Endothelial cell of umbilical vein (primary cell): ENCODE data around the gene TRIM2. TPM values are rescaled to one million over a fixed set of nuclear protein-coding genes. Genes with fewer than 3 reads are reported as not detected.

Experiments used
- BruUV-seq: library from RNA; stranded (reverse); fragments of 400-500 nt; replicated peaks from 2 replicates; lab custom pipeline; 2021; lab: Mats Ljungman, UMichigan
- CTCF ChIA-PET: fragments of 300-600, 350-600 bp; sonication (Branson Sonifier 250); formaldehyde crosslinking; loops from one replicate; lab custom pipeline; 2021; ENCODE audit warnings: antibody characterized with exemption, inconsistent platforms; lab: Charles Lee
- POLR2A ChIA-PET: fragments of 300-600, 350-600 bp; sonication (Branson Sonifier 250); formaldehyde crosslinking; loops from one replicate; lab custom pipeline; 2021; ENCODE audit warnings: antibody characterized with exemption, inconsistent platforms; lab: Charles Lee
- DNase-seq: peaks from one replicate; pipeline ENCODE4 v3.0.0-alpha.2; 2011; ENCODE audit warnings: low read depth, low spot score
- FAIRE-seq: peaks from 2 replicates; lab custom pipeline; 2011; peaks lifted over from hg19 to GRCh38; lab: Jason Lieb, UNC
- H2AFZ ChIP-seq: 2 replicates; pipeline ENCODE4 v1.6.0; 2012; ENCODE audit warnings: low read depth, low read length, control low read depth, inconsistent platforms
- H3K27ac ChIP-seq: 2 replicates; pipeline ENCODE4 v1.5.1; 2011; ENCODE audit warnings: low read depth, mild to moderate bottlenecking, control low read depth, low read length, moderate library complexity; ENCODE audit not compliant: insufficient read depth
- H3K27me3 ChIP-seq, 2 experiments: 2 replicates each; pipeline versions ENCODE4 v1.6.0 to v1.6.1; 2011; ENCODE audit warnings: low read length in 2 of 2, mixed read lengths in 1 of 2; ENCODE audit not compliant: control insufficient read depth in 2 of 2, insufficient read depth in 2 of 2
- H3K36me3 ChIP-seq, 2 experiments: 2 replicates in 1 of 2; 3 replicates in 1 of 2; pipeline ENCODE4 v1.5.1; 2011; ENCODE audit warnings: low read length in 2 of 2, mild to moderate bottlenecking in 1 of 2, moderate library complexity in 1 of 2; ENCODE audit not compliant: control insufficient read depth in 2 of 2, insufficient read depth in 2 of 2; ENCODE audit errors: extremely low read depth in 1 of 2
- H3K4me1 ChIP-seq: 3 replicates; pipeline ENCODE4 v1.5.1; 2011; ENCODE audit warnings: mild to moderate bottlenecking, low read length; ENCODE audit not compliant: control insufficient read depth, insufficient read depth; ENCODE audit errors: extremely low read depth
- H3K4me2 ChIP-seq: 2 replicates; pipeline ENCODE4 v1.6.1; 2011; ENCODE audit warnings: low read length, control low read depth, mixed read lengths; ENCODE audit not compliant: insufficient read depth
- H3K4me3 ChIP-seq, 3 experiments: fragments of 200-600 bp in 1 of 3; sonication (generic), shearing (Covaris generic) in 1 of 3; replicated peaks in 1 of 3; 2 replicates each; pipeline ENCODE4 v1.5.1; 2011 to 2016; ENCODE audit warnings: control low read depth in 3 of 3, low read length in 3 of 3, mild to moderate bottlenecking in 2 of 3, inconsistent platforms in 1 of 3, low read depth in 1 of 3, moderate library complexity in 1 of 3; ENCODE audit not compliant: insufficient read depth in 1 of 3
- H3K79me2 ChIP-seq: 2 replicates; pipeline ENCODE4 v1.6.0; 2012; ENCODE audit warnings: low read length, inconsistent platforms; ENCODE audit not compliant: control insufficient read depth, insufficient read depth
- H3K9ac ChIP-seq: replicated peaks from 2 replicates; pipeline ENCODE3; 2011; ENCODE audit warnings: low read length, control low read depth; ENCODE audit not compliant: insufficient read depth; ENCODE audit errors: extremely low read depth
- H3K9me1 ChIP-seq: replicated peaks from 3 replicates; pipeline ENCODE4 v1.6.0; 2011; ENCODE audit warnings: mild to moderate bottlenecking, low read length; ENCODE audit not compliant: control insufficient read depth, insufficient read depth; ENCODE audit errors: extremely low read depth
- H3K9me3 ChIP-seq: replicated peaks from 2 replicates; pipeline ENCODE4 v1.5.1; 2012; ENCODE audit warnings: low read length, inconsistent platforms; ENCODE audit not compliant: control insufficient read depth, insufficient read depth
- H4K20me1 ChIP-seq: replicated peaks from 2 replicates; pipeline ENCODE3; 2011; ENCODE audit warnings: mild to moderate bottlenecking, low read length; ENCODE audit not compliant: control insufficient read depth, insufficient read depth; ENCODE audit errors: extremely low read depth
- CTCF ChIP-seq, 2 donors: IDR thresholded peaks; 1 replicate in 1 of 2; 2 replicates in 1 of 2; pipeline ENCODE4 v1.5.1; 2011; ENCODE audit warnings: low read length in 2 of 2, mild to moderate bottlenecking in 2 of 2, moderate library complexity in 2 of 2, control low read depth in 1 of 2, inconsistent platforms in 1 of 2, low read depth in 1 of 2; ENCODE audit not compliant: insufficient read depth in 1 of 2; ENCODE audit errors: extremely low read depth in 1 of 2
- EZH2 ChIP-seq: IDR thresholded peaks from 2 replicates; pipeline ENCODE4 v1.6.1; 2012; ENCODE audit warnings: borderline replicate concordance, low read depth, mild to moderate bottlenecking, moderate library complexity, low read length, inconsistent platforms; ENCODE audit not compliant: severe bottlenecking
- FOS ChIP-seq: IDR thresholded peaks from 2 replicates; pipeline ENCODE4 v1.6.1; 2011; ENCODE audit warnings: mild to moderate bottlenecking, low read length, moderate library complexity, borderline replicate concordance; ENCODE audit not compliant: insufficient read depth
- GATA2 ChIP-seq: IDR thresholded peaks from 2 replicates; pipeline ENCODE4 v1.7.0; 2011; ENCODE audit warnings: low read depth, mild to moderate bottlenecking, moderate library complexity, mixed read lengths, low read length; ENCODE audit not compliant: insufficient read length, insufficient read depth
- JUN ChIP-seq: IDR thresholded peaks from 2 replicates; pipeline ENCODE4 v1.6.1; 2011; ENCODE audit warnings: borderline replicate concordance, low read depth; ENCODE audit not compliant: insufficient read length, insufficient read depth
- MAX ChIP-seq: IDR thresholded peaks from 2 replicates; pipeline ENCODE4 v1.6.1; 2011; ENCODE audit not compliant: insufficient read depth, insufficient read length
- MYC ChIP-seq: IDR thresholded peaks from one replicate; pipeline ENCODE4 v1.6.1; 2011; ENCODE audit warnings: mild to moderate bottlenecking, low read depth, low read length
- POLR2A ChIP-seq: IDR thresholded peaks from 2 replicates; pipeline ENCODE4 v1.6.1; 2012; ENCODE audit warnings: low read depth, mild to moderate bottlenecking, control low read depth, low read length
- POLR2AphosphoS5 ChIP-seq: IDR thresholded peaks from 2 replicates; pipeline ENCODE4 v1.6.1; 2012; ENCODE audit warnings: low read depth, mild to moderate bottlenecking, control low read depth, low read length, moderate library complexity; ENCODE audit not compliant: insufficient read depth
- dilution Hi-C: fragments of 300-500 bp; cut with MboI; formaldehyde crosslinking; loops from one replicate; pipeline ENCODE4 v1.15.0; 2019; ENCODE audit warnings: low sequenced_read_pairs; ENCODE audit not compliant: extremely low pct_ligation_motif_present
- intact Hi-C: fragments of 100-400 bp; cut with micrococcal nuclease; formaldehyde crosslinking; loops from one replicate; pipeline ENCODE4 v1.10.0; 2022
- polyA plus RNA-seq, 4 experiments: library from polyadenylated mRNA; depleted of rRNA in 3 of 4; stranded (reverse) in 3 of 4; unstranded in 1 of 4; fragments of >200 nt; gene quantifications; 2 replicates each; pipeline versions ENCODE4 v1.2.1 to v1.2.3, GENCODE V29; 2011 to 2012; ENCODE audit warnings: missing spikeins in 1 of 4
- total RNA-seq: library from RNA; stranded (reverse); gene quantifications from 2 replicates; pipeline ENCODE4 v1.2.3, GENCODE V29; 2021

TRIM2 gene
- total and polyA plus RNA-seq, 2 donors (not counting 3 experiments of a cell fraction or from before 2014, with no cell fraction given) = 6.8 to 19.7 TPM

GRCh38 chr4:153310793-153311192 is 106.5 kb downstream of the TRIM2 start:
- FAIRE-seq = no peak
- Histone ChIP-seq H3K9ac (no peak overlapping the region), H3K9me1 (no peaks in the 10 kb centered on the region), H3K4me3 (no peak overlapping the region), H3K36me3 (no peaks in the 10 kb centered on the region), H3K4me2 (no peak overlapping the region), H3K27ac (no peak overlapping the region), H3K79me2 (no peaks in the 10 kb centered on the region), H3K27me3 (no peaks in the 10 kb centered on the region), H3K4me1 (no peaks in the 10 kb centered on the region), H3K9me3 (no peaks in the 10 kb centered on the region), H2AFZ (no peak overlapping the region), H4K20me1 (no peaks in the 10 kb centered on the region)
- DNase-seq = no peak
- dilution Hi-C loops = no loop called here
- ChIA-PET POLR2A (no interaction called here), CTCF (interaction anchor here (0.9 to 2.7 kb wide), 4 partner anchors 17 to 332 kb away, joined by 3 to 10 read pairs (median 3); no protein-coding TSS in a partner anchor)
- TF ChIP-seq CTCF (IDR thresholded peaks at IDR 0.05; ENCODE audit: extremely low read depth in 1 of 2, insufficient read depth in 1 of 2, low read depth in 1 of 2, low read length in 2 of 2) (no peak), EZH2 (no peak)
- BruUV-seq = no TSS peak
- intact Hi-C loops = no loop called here

- Histone ChIP-seq H3K9me1 (no peaks in the 10 kb centered on the region), H3K9me3 (no peaks in the 10 kb centered on the region), H3K79me2 (no peaks in the 10 kb centered on the region), H3K36me3 (no peaks in the 10 kb centered on the region), H3K4me1 (no peaks in the 10 kb centered on the region), H3K4me2 (no peak overlapping the region), H3K4me3 (no peak overlapping the region), H3K9ac (no peak overlapping the region), H2AFZ (no peak overlapping the region), H3K27me3 (no peaks in the 10 kb centered on the region), H3K27ac (no peak overlapping the region), H4K20me1 (no peaks in the 10 kb centered on the region)
- BruUV-seq = no TSS peak
- CTCF ChIA-PET = interaction anchor here (1.2 to 5.4 kb wide), 2 partner anchors 107 to 172 kb away, joined by 4 to 69 read pairs; no protein-coding TSS in a partner anchor
- intact Hi-C loops = loop anchor here (5.0 kb wide), 2 partner anchors 93 to 463 kb away; no protein-coding TSS in a partner anchor
- dilution Hi-C loops = no loop called here
- POLR2A ChIA-PET = no interaction called here
- DNase-seq = no peak
- TF ChIP-seq POLR2AphosphoS5 (no peak), JUN (no peak), EZH2 (no peak), MYC (no peak), MAX (no peak), GATA2 (no peak), CTCF (IDR thresholded peaks at IDR 0.05; ENCODE audit: extremely low read depth in 1 of 2, insufficient read depth in 1 of 2, low read depth in 1 of 2, low read length in 2 of 2) (no peak), POLR2A (no peak), FOS (no peak)
- FAIRE-seq = no peak
Observed at GRCh38 chr4:153314915-153315314, 110.7 kb downstream of the TRIM2 start.
